ENCODE data around the gene TLR2. TPM values are rescaled to one million over a fixed set of nuclear protein-coding genes. Genes with fewer than 3 reads are reported as not detected.
A peak's percentile ranks its signal among the peaks of the same experiment; 100 is the strongest.

The TLR2 gene
- total RNA-seq, 1 donor from 2014 or later = 19.1 TPM

GRCh38 chr4:153638999-153639398, 45.1 kb upstream of the TLR2 start:
- peaks cover 14 to 28% of the 10 kb centered on the region in 2 donors for H3K36me3 ChIP-seq
- no peak overlapping the region for H3K4me3 ChIP-seq
- intact Hi-C loops (cut with DNase I) = no loop called here
- no peak for DNase-seq (ENCODE audit: low spot score in 2 of 2)
- TF ChIP-seq CTCF (IDR thresholded peaks at IDR 0.05) = no peak
- no peaks in the 10 kb centered on the region for H3K4me1 ChIP-seq
- H3K27ac ChIP-seq = no peak overlapping the region
- H3K9me3 ChIP-seq = no peaks in the 10 kb centered on the region
- H3K27me3 ChIP-seq = no peaks in the 10 kb centered on the region

GRCh38 chr4:153639833-153640802, 44.0 kb upstream of the TLR2 start:
- no peak for DNase-seq (ENCODE audit: low spot score in 2 of 2)
- no peak overlapping the region for H3K27ac ChIP-seq
- no peaks in the 10 kb centered on the region for H3K27me3 ChIP-seq
- H3K4me1 ChIP-seq = no peaks in the 10 kb centered on the region
- no peak overlapping the region for H3K4me3 ChIP-seq
- peaks cover 14 to 22% of the 10 kb centered on the region in 2 donors for H3K36me3 ChIP-seq
- TF ChIP-seq CTCF (IDR thresholded peaks at IDR 0.05) = no peak
- intact Hi-C loops (cut with DNase I) = loop anchor here (5.0 kb wide), 1 partner anchor 298 kb away; the partner anchor contains the start of gene MND1
- peaks cover 0 to 2% of the 10 kb centered on the region in 2 donors for H3K9me3 ChIP-seq

- DNase-seq (ENCODE audit: low spot score in 2 of 2) = no peak
- peaks cover 0 to 5% of the 10 kb centered on the region in 2 donors for H3K9me3 ChIP-seq
- no peak overlapping the region for H3K4me3 ChIP-seq
- H3K27me3 ChIP-seq = no peaks in the 10 kb centered on the region
- no peak for TF ChIP-seq CTCF (IDR thresholded peaks at IDR 0.05)
- H3K4me1 ChIP-seq = peaks cover 0 to 5% of the 10 kb centered on the region in 2 donors
- peaks cover 4 to 9% of the 10 kb centered on the region in 2 donors for H3K36me3 ChIP-seq
- intact Hi-C loops (cut with DNase I) = loop anchor here (5.0 kb wide), 1 partner anchor 299 kb away; the partner anchor contains the start of gene MND1
- no peak overlapping the region for H3K27ac ChIP-seq
Measured at GRCh38 chr4:153641532-153641931, 42.5 kb upstream of the TLR2 start.

- no peak overlapping the region for H3K4me3 ChIP-seq
- H3K27me3 ChIP-seq = no peaks in the 10 kb centered on the region
- H3K4me1 ChIP-seq = peaks cover 0 to 11% of the 10 kb centered on the region in 2 donors
- H3K27ac ChIP-seq = no peak overlapping the region
- H3K36me3 ChIP-seq = no peaks in the 10 kb centered on the region
- DNase-seq (ENCODE audit: low spot score in 2 of 2) = no peak
- TF ChIP-seq CTCF (IDR thresholded peaks at IDR 0.05) = peak in 2 of 3 experiments; percentile 11 to 23
- H3K9me3 ChIP-seq = peaks cover 0 to 5% of the 10 kb centered on the region in 2 donors
- intact Hi-C loops (cut with DNase I) = loop anchor here (5.0 kb wide), 1 partner anchor 301 kb away; the partner anchor contains the start of gene MND1
Measured at GRCh38 chr4:153643406-153644383, 40.4 kb upstream of the TLR2 start.

- no peak for TF ChIP-seq CTCF (IDR thresholded peaks at IDR 0.05)
- no peak for DNase-seq (ENCODE audit: low spot score in 2 of 2)
Measured at GRCh38 chr4:153645183-153645582, 38.9 kb upstream of the TLR2 start.

More at GRCh38 chr4:153645183-153645582, 38.9 kb upstream of the TLR2 start:
- H3K36me3 ChIP-seq = no peaks in the 10 kb centered on the region
- peak overlapping the region; percentile 56 to 58 for H3K27ac ChIP-seq
- peaks cover 0 to 11% of the 10 kb centered on the region in 2 donors for H3K4me1 ChIP-seq
- H3K27me3 ChIP-seq = no peaks in the 10 kb centered on the region
- intact Hi-C loops (cut with DNase I) = loop anchor here (5.0 kb wide), 1 partner anchor 37 kb away; the partner anchor contains the start of gene TLR2
- H3K9me3 ChIP-seq = peaks cover 0 to 5% of the 10 kb centered on the region in 2 donors
- no peak overlapping the region for H3K4me3 ChIP-seq

All from ascending aorta (tissue), 2 donors.